Spleen (tissue), 7 donors: Measurements from ENCODE around the gene LRRC72.

Source experiments
- CTCF ChIP-seq, 11 experiments: fragments of 200-600 bp in 7 of 11; fragments of 450-650 bp in 4 of 11; sonication (generic) in 4 of 11; IDR thresholded peaks in 8 of 11; conservative IDR thresholded peaks in 3 of 11; 1 replicate in 7 of 11; 2 replicates in 4 of 11; pipeline versions ENCODE4 v1.4.0 to v1.8.0; 2016 to 2021; ENCODE audit warnings: antibody characterized with exemption in 11 of 11, inconsistent platforms in 4 of 11, mild to moderate bottlenecking in 1 of 11
- POLR2AphosphoS5 ChIP-seq, 3 donors: sonication (generic); formaldehyde crosslinking; IDR thresholded peaks; one replicate each; pipeline ENCODE4 v1.5.1; 2017; ENCODE audit warnings: antibody characterized with exemption in 3 of 3
- donor health status: DM: no; HTN: no; CAD: no; lungs with moderate emphysema.
- donor health status: DM: no; HTN: no; CAD: no.
- donor health status: DM: no; HTN: no; CAD: no.

- no peak for TF ChIP-seq POLR2AphosphoS5 (IDR thresholded peaks at IDR 0.05)
- no peak for TF ChIP-seq CTCF (IDR thresholded peaks at IDR 0.05 in 8 of 11, conservative IDR thresholded peaks at IDR 0.05 in 3 of 11)
Measured at GRCh38 chr7:16528520-16528919, 1.9 kb downstream of the LRRC72 start.
